HG02759 (cell line): ENCODE results near the gene RFX5.

Experiments
- ATAC-seq: cut with Tn5 transposase; IDR thresholded peaks from one replicate; pipeline ENCODE4 v1.9.1; 2021; ENCODE audit warnings: mild to moderate bottlenecking, moderate library complexity; ENCODE audit not compliant: unreplicated experiment

Gene RFX5

DNA sequence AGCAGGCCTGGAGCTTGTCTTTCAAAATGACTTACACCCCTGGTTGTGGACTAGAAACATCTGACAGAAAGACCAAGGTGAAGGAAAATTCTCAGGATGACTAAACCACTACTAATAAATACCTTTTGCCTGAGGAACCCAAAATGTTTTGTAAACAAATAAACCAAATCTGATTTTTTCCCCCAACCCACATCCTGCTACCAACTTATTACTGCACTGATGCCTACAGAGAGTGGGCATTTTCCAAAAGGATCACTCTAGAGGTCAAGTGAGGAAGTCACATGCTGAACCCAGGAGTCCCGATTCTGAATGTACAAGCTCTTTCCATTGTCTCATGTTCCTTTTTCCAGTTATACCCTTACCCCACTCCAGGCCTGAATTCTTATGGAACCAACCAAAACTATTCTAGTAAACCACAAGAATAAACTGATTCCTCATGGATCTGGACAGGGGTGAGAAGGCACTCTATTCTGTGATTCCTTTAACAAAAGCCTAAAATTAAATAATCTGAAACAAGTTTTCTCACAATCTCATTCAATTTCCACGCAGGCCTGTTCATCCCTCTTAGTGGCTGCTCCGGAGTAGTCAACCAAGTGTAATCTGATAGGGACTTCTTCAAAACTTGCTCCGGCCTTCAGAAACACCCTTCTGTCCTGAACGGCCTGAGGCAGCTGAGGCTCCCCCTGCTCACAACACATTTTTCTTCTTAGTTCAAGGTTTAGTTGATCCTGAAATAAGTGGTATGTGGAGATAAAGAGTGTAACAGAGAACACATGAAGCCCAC, 21.2 kb downstream of the RFX5 start:
- ATAC-seq, result no peak

GRCh38 chr1:151325231-151325630, 21.8 kb downstream of the RFX5 start:
- ATAC-seq, result no peak

- no peak for ATAC-seq
Observed at GRCh38 chr1:151324390-151324930, 22.6 kb downstream of the RFX5 start.

- ATAC-seq, result no peak
Observed at GRCh38 chr1:151318975-151319374, 28.1 kb downstream of the RFX5 start.

DNA sequence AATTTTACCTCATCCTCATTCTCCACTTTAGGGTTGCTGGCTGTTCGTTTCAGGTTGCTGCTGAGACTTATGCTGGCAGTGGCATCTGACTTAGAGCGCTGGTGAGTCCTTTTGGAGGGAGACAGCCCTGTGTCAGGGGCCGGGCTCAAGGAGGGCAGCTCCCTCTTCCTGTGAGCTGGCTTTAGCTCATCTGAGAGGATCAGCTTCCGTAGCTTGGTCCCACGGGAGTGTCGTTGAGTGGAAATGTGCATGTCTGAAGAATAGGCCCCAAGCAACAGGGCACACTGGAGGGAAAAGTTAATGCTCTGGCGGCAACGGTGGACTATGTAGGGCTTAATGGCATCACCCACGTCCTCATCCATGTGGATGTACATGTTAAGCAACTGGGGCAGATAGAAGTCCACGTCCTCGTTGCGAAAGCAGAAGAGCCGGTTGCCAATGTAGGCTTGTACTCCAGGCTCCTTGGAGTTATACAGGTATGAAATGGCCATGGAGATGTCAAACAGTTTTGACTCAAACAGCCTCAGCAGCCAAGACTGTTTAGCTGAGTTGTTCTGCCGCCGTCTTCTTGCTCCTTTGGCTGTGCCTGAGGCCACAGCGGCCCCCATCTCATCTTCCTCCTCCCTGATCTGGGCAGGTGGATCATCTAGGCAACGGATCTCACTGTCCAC, 31.4 kb downstream of the RFX5 start:
- ATAC-seq, result no peak

DNA sequence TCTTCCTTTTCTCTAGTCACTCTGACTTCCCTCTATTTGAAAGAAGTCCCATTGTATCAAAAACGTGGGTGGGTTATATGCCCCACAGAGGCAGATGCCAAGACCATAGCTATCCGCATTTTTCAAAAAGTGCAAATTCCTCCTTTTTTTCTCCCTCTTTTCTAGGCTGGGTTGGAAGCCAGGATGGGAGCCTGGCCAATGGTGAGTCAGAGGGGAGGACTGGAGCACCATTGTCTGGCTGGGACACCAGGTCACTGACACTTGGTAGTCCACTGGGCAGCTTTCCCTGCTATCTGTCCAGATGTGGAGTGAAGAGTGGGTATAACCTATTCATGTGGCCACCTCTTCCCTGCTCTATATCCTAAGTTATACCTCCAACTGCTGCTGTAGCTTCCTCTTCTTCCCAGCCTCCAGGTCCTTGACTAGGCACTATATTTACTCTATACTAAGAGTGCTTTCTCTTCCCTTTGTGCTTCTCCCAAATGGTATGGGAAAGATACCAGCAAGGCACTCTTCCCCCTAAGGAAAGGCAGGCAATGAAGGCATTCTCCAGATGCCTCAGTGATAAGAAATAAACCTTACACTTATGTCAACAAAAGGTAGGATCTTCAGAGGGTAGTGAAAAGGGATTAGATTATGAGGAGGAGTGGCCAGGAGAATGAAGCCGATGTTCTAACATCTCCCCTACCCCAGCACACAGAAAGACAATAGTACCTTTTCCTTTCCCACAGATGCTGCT, 32.7 kb downstream of the RFX5 start:
- no peak for ATAC-seq

DNA sequence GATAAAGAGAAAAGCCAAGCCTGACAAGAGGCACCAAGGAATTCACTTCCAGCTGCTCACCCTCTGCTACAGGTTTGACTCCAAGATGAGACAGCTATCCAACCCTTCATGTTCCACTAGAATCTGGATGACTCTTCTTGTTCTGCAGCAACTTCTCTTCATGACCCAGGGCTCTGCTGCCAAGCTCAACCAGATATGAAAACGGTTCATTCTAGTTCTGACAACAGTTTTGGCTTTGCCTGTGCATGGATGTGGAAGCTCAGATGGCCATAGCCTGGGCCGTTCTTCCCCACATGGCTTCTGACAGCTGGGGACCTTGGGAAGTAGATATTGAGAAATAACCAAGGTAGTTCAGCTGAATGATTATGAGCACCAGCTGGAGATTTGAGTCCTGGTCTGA, 33.6 kb downstream of the RFX5 start:
- ATAC-seq, result no peak

DNA sequence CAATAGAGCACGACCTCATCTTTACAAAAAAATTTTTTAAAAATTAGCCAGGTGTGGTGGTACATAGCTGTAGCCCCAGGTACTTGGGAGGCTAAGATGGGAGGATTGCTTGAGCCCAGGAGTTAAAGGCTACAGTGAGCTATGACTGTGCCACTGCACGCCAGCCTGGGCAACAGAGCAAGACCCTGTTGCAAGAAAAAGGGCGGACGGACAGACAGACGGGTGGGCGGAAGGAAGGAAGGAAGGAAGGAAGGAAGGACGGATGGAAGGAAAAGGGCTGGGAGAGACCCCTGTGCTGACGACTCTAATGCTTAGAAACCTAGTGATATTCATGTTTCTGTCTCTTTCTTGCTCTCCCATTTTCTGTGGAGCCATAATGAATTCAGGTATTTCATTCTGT, 34.2 kb downstream of the RFX5 start:
- ATAC-seq, result no peak

- no peak for ATAC-seq
Observed at GRCh38 chr1:151312411-151312810, 34.6 kb downstream of the RFX5 start.

- ATAC-seq, result no peak
Observed at GRCh38 chr1:151311589-151312331, 35.3 kb downstream of the RFX5 start.

DNA sequence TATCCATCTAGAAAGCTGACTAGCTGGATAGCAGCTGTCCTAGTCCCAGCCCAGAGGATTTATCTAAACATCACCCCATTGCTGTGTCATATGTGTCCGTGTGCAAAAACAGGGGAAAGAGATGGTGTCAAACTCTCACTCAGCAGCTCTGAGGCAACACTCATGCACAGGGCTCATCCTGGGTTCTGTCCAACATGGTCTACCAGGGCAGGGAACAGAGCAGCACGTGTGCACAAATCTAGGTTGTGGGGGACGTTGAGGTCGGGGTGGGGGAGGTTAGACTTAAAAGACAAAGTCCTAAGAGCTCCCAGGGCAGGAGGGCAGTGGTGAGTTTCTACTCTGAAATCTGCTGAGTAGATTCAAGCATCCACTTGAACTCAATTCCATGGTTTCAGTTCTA, 36.0 kb downstream of the RFX5 start:
- no peak for ATAC-seq

- ATAC-seq, result no peak
Observed at GRCh38 chr1:151309811-151310323, 37.2 kb downstream of the RFX5 start.

- no peak for ATAC-seq
Observed at GRCh38 chr1:151294742-151295462, 52.1 kb downstream of the RFX5 start.

DNA sequence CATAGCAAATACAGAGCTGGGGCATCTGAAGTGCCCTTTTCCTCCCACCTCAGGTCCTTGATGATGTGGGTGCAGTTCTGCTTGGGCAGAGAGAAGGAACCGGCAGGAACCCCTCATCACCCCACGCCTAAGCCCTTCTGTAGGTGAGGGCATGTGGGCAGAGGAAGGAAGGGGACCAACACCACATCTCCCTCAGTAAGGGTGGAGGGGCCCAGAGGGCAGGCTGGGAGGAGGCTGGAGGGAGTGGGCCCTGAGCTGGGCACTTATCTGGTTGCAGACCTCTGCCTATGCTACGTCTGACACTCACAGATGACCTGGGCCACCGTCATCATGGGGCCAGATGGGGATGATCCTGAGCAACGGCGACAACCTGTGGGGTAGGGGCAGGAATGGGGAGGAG, 54.0 kb downstream of the RFX5 start:
- ATAC-seq, result no peak

GRCh38 chr1:151292207-151293030, 54.6 kb downstream of the RFX5 start:
- no peak for ATAC-seq

DNA sequence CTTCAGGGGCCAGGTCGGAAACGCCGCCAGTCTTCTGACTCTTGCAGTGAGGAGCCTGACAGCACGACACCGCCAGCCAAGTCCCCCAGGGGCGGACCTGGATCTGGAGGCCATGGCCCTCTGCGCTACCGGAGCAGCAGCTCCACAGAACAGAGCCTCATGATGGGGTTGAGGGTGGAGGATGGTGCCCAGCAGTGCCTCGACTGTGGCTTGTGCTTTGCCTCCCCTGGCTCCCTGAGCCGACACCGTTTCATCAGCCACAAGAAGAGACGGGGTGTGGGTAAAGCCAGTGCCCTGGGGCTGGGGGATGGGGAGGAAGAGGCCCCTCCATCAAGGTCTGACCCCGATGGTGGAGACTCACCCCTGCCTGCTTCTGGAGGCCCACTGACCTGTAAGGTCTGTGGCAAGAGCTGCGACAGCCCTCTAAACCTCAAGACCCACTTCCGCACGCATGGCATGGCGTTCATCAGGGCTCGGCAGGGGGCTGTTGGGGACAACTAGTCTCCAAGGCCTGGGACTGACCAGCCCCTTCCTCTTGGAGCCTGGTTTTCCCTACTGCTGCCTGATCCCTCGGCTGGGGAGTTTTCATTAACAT, 56.2 kb downstream of the RFX5 start:
- ATAC-seq, result no peak
